ENCODE data around the gene NRCAM. TPM values are rescaled to one million over a fixed set of nuclear protein-coding genes. Genes with fewer than 3 reads are reported as not detected.

Gene NRCAM
- total and polyA plus RNA-seq, 2 experiments from 2014 or later: 0.76 to 3.9 TPM

DNA sequence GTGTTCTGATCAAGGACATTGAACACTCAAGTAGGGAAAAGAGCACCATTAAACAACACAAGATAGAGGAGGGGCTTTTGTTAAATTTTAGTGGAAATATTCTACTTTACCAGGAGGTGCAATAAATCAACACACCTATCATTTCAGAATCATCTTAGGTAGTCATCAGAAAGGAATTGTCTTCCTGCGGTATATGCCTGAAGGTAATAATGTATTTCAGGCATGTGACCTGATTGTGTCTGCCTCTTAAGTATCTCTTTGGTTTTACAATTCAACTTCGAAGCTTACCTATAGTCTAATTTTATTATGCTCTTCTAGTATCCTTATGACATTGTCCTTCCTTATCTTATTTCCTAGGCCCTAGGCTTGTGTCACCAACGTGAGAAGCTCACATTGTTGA, 267.5 kb downstream of the NRCAM start:
- TF ChIP-seq, protein P1, sequence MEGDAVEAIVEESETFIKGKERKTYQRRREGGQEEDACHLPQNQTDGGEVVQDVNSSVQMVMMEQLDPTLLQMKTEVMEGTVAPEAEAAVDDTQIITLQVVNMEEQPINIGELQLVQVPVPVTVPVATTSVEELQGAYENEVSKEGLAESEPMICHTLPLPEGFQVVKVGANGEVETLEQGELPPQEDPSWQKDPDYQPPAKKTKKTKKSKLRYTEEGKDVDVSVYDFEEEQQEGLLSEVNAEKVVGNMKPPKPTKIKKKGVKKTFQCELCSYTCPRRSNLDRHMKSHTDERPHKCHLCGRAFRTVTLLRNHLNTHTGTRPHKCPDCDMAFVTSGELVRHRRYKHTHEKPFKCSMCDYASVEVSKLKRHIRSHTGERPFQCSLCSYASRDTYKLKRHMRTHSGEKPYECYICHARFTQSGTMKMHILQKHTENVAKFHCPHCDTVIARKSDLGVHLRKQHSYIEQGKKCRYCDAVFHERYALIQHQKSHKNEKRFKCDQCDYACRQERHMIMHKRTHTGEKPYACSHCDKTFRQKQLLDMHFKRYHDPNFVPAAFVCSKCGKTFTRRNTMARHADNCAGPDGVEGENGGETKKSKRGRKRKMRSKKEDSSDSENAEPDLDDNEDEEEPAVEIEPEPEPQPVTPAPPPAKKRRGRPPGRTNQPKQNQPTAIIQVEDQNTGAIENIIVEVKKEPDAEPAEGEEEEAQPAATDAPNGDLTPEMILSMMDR (IDR thresholded peaks at IDR 0.05; ENCODE audit: low read depth, low read length): no peak
- Histone ChIP-seq H3K27me3 (no peaks in the 10 kb centered on the region), H3K27ac (no peak overlapping the region), H3K4me1 (ENCODE audit: low read depth) (no peaks in the 10 kb centered on the region), H3K36me3 (no peaks in the 10 kb centered on the region), H3K4me3 (no peak overlapping the region), H3K9me3 (ENCODE audit: low read depth) (no peaks in the 10 kb centered on the region)
- DNase-seq (ENCODE audit: low read depth in 1 of 2, low spot score in 1 of 2): no peak

DNA sequence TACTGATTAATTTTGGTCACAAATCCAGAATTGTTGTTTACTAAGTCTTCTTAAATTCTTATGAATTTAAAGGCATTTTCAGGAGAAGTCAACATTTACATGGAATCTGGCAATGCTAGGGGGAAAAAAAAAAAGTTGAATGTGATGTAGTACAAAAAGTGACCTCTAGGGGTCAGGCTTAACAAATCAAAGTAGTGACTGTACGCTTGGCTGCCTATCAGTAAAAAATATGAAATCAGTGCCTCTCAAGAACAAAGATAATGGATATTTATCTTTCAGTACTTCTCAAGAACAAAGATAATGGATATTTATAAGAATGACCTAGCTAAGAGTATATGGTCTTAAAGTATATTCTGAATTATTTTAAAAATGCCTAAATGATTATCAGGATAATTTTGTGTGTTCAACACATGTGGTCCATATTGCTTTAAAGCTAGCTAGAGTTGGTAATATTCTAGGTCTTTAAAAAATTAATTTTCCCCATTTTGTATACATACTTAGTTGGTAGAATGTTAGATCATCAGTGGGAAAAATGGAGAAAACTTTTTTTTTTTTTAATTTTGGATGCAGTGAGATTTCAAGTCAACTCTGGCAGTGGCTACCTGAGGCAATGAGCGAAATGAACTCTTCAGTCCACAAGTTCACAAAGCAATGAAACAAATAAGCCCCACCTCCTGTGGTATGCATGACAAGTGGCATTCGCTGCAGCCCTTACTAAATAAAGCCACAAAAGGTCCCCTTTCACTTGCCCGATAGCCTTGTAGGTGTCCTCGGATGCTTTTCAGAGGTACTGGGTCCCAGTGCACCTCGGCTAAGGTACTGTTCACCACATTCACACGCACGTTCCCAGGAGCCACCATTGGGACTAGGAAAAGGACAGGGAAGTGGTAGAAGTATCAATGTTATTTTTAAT, 274.9 kb downstream of the NRCAM start:
- H3K36me3 ChIP-seq: no peaks in the 10 kb centered on the region
- peak; percentile 51 to 76 for DNase-seq (ENCODE audit: low read depth in 1 of 2, low spot score in 1 of 2)
- peaks cover 5% of the 10 kb centered on the region for H3K4me1 ChIP-seq (ENCODE audit: low read depth)
- no peaks in the 10 kb centered on the region for H3K9me3 ChIP-seq (ENCODE audit: low read depth)
- H3K27me3 ChIP-seq: no peaks in the 10 kb centered on the region
- TF ChIP-seq, protein P1 (IDR thresholded peaks at IDR 0.05; ENCODE audit: low read depth, low read length): peak; percentile 63
- H3K4me3 ChIP-seq: no peak overlapping the region
- H3K27ac ChIP-seq: no peak overlapping the region

DNA sequence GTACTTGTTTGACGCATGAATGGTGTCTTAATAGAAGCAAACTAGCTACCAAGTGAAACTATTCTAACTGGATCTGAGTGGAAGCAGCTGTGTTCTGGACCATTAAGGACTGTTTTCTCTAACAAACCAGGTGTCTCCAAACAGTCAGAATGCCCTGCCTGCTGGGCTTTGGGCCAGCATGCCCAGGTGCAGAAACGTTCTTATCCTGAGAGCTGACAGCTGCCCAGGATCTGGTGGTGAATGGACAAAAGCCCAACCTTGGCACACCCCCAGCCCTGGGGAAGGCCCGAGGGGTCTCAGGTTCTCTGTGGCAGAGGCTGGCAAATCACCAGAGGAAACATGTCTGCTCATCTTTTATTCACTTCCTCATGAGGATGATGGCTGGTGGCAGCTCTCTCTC, 277.8 kb downstream of the NRCAM start:
- Histone ChIP-seq H3K36me3 (no peaks in the 10 kb centered on the region), H3K27me3 (no peaks in the 10 kb centered on the region), H3K9me3 (ENCODE audit: low read depth) (no peaks in the 10 kb centered on the region), H3K27ac (no peak overlapping the region), H3K4me1 (ENCODE audit: low read depth) (peaks cover 5% of the 10 kb centered on the region), H3K4me3 (no peak overlapping the region)
- TF ChIP-seq, protein P1 (IDR thresholded peaks at IDR 0.05; ENCODE audit: low read depth, low read length): no peak
- no peak for DNase-seq (ENCODE audit: low read depth in 1 of 2, low spot score in 1 of 2)

DNA sequence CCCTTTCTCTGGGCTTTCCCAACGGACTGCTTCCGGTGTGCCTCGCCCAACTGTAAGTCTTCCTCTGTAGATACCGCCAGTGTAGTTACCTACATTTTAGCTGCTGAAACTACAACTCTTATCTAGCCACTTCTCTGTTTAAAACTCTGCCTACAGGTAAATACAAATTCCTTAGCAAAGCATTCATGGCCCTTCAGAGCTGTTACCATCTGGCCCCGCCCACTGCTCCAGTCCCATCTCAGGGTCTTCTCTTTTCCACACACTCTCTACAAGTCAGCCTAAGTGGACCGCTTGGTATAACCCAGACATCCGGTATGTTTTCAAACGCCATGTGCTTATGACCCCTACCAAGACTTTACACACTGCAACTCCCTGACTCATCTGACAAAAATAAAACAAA, 285.1 kb downstream of the NRCAM start:
- no peaks in the 10 kb centered on the region for H3K36me3 ChIP-seq
- H3K4me1 ChIP-seq (ENCODE audit: low read depth): no peaks in the 10 kb centered on the region
- DNase-seq (ENCODE audit: low read depth in 1 of 2, low spot score in 1 of 2): no peak
- H3K27ac ChIP-seq: no peak overlapping the region
- H3K9me3 ChIP-seq (ENCODE audit: low read depth): no peaks in the 10 kb centered on the region
- no peaks in the 10 kb centered on the region for H3K27me3 ChIP-seq
- TF ChIP-seq, protein P1 (IDR thresholded peaks at IDR 0.05; ENCODE audit: low read depth, low read length): no peak
- H3K4me3 ChIP-seq: no peak overlapping the region

DNA sequence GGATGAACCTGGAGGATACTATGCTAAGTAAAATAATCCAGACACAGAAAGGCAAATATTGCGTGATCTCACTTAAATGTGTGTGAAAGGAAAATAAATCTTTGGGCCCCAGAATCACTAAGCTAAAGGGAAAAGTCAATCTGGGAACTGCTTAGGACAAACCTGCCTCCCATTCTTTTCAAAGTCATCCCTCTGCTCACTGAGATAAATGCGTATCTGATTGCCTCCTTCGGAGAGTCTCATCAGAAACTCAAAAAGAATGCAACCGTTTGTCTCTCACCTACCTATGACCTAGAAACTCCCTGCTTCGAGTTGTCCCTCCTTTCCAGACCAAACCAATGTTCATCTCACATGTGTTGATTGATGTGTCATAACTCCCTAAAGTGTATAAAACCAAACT, 286.0 kb downstream of the NRCAM start:
- no peak overlapping the region for H3K27ac ChIP-seq
- H3K27me3 ChIP-seq: no peaks in the 10 kb centered on the region
- no peaks in the 10 kb centered on the region for H3K36me3 ChIP-seq
- no peak overlapping the region for H3K4me3 ChIP-seq
- no peaks in the 10 kb centered on the region for H3K9me3 ChIP-seq (ENCODE audit: low read depth)
- no peaks in the 10 kb centered on the region for H3K4me1 ChIP-seq (ENCODE audit: low read depth)
- no peak for DNase-seq (ENCODE audit: low read depth in 1 of 2, low spot score in 1 of 2)
- TF ChIP-seq, protein P1 (IDR thresholded peaks at IDR 0.05; ENCODE audit: low read depth, low read length): no peak

All from cardiac muscle cell (in vitro differentiated cells and primary cell).